OCI-LY1 (cell line): ENCODE measurements around the gene TCF7.

Experiments used
- H2AFZ ChIP-seq: fragments of 200-600 bp; sonication (generic), shearing (Covaris generic); 2 replicates; pipeline ENCODE4 v1.6.0; 2014; ENCODE audit warnings: antibody characterized with exemption, mild to moderate bottlenecking, low read length
- H3F3A ChIP-seq: fragments of 200-600 bp; sonication (generic), shearing (Covaris generic); 2 replicates; pipeline ENCODE4 v1.6.0; 2014; ENCODE audit warnings: mild to moderate bottlenecking, antibody characterized with exemption, low read length, moderate library complexity; ENCODE audit not compliant: insufficient read depth
- H3K27ac ChIP-seq: fragments of 200-600 bp; sonication (generic); 2 replicates; pipeline ENCODE4 v1.5.1; 2014; ENCODE audit warnings: low read length, mixed run types, mild to moderate bottlenecking, low read depth; ENCODE audit not compliant: poor library complexity, severe bottlenecking
- H3K27me3 ChIP-seq: fragments of 200-600 bp; sonication (generic); 2 replicates; pipeline ENCODE4 v1.6.0; 2014; ENCODE audit warnings: antibody characterized with exemption, mild to moderate bottlenecking, low read length, moderate library complexity; ENCODE audit not compliant: insufficient read depth
- H3K36me3 ChIP-seq: fragments of 200-600 bp; sonication (generic); 2 replicates; pipeline ENCODE4 v1.6.1; 2014; ENCODE audit warnings: mild to moderate bottlenecking, antibody characterized with exemption, low read length, moderate library complexity, mixed read lengths; ENCODE audit not compliant: insufficient read depth
- H3K4me1 ChIP-seq: fragments of 200-600 bp; sonication (generic); 2 replicates; pipeline ENCODE4 v1.5.1; 2014; ENCODE audit warnings: mild to moderate bottlenecking, low read length, moderate library complexity; ENCODE audit not compliant: insufficient read depth, severe bottlenecking
- H3K4me2 ChIP-seq: fragments of 200-600 bp; sonication (generic), shearing (Covaris generic); 2 replicates; pipeline ENCODE4 v1.6.1; 2014; ENCODE audit warnings: low read length
- H3K4me3 ChIP-seq: fragments of 200-600 bp; sonication (generic); 2 replicates; pipeline ENCODE4 v1.5.1; 2014; ENCODE audit warnings: low read length, low read depth, mild to moderate bottlenecking, mixed read lengths; ENCODE audit not compliant: poor library complexity, severe bottlenecking
- H3K79me2 ChIP-seq: fragments of 200-600 bp; shearing (Covaris generic); 2 replicates; pipeline ENCODE4 v1.6.1; 2016; ENCODE audit warnings: mixed run types, low read length, mixed read lengths; ENCODE audit not compliant: insufficient read depth
- H3K9ac ChIP-seq: fragments of 200-600 bp; sonication (generic), shearing (Covaris generic); 2 replicates; pipeline ENCODE4 v1.6.1; 2014; ENCODE audit warnings: mild to moderate bottlenecking, low read length, mixed read lengths
- H3K9me2 ChIP-seq: fragments of 200-600 bp; sonication (generic), shearing (Covaris generic); 2 replicates; pipeline ENCODE4 v1.6.1; 2014; ENCODE audit warnings: low read depth, mild to moderate bottlenecking, low read length, mixed read lengths
- H3K9me3 ChIP-seq: fragments of 200-600 bp; shearing (Covaris generic); 2 replicates; pipeline ENCODE4 v1.6.1; 2014; ENCODE audit warnings: low read length, mixed read lengths
- H4K20me1 ChIP-seq: fragments of 200-600 bp; sonication (generic), shearing (Covaris generic); 2 replicates; pipeline ENCODE4 v1.6.0; 2016; ENCODE audit warnings: mild to moderate bottlenecking, low read length; ENCODE audit not compliant: insufficient read depth
- CTCF ChIP-seq: fragments of 200-600 bp; sonication (generic), shearing (Covaris generic); IDR thresholded peaks from 2 replicates; pipeline ENCODE4 v1.5.1; 2017; ENCODE audit warnings: mild to moderate bottlenecking, antibody characterized with exemption, low read length, moderate library complexity, mixed read lengths
- EZH2 ChIP-seq: fragments of 200-600 bp; sonication (generic), shearing (Covaris generic); IDR thresholded peaks from 2 replicates; pipeline ENCODE4 v1.8.0; 2017; ENCODE audit warnings: borderline replicate concordance, mixed run types, mild to moderate bottlenecking, antibody characterized with exemption, low read length, moderate library complexity, mixed read lengths

TCF7 gene

GRCh38 chr5:134113902-134114875 lies at the start of gene TCF7:
Gene TCF7 (plus strand): TSS chr5:134114681. CDS start chr5:134114907, 226 bp downstream.
- Histone ChIP-seq H4K20me1 (no peaks in the 10 kb centered on the region), H2AFZ (no peak within 1 kb of the TSS), H3K9me3 (no peaks in the 10 kb centered on the region), H3K36me3 (no peaks in the 10 kb centered on the region), H3K79me2 (no peaks in the 10 kb centered on the region), H3K4me1 (peaks cover 6% of the 10 kb centered on the region), H3K9ac (peak within 1 kb of the TSS; percentile 53), H3K9me2 (no peaks in the 10 kb centered on the region), H3F3A (no peaks in the 10 kb centered on the region), H3K27me3 (no peaks in the 10 kb centered on the region), H3K4me3 (peak within 1 kb of the TSS; percentile 66), H3K4me2 (peak within 1 kb of the TSS; percentile 92), H3K27ac (no peak within 1 kb of the TSS)
- TF ChIP-seq CTCF (no peak), EZH2 (no peak)

GRCh38 chr5:134069553-134069952 lies 44.9 kb upstream of the TCF7 start:
- TF ChIP-seq CTCF (no peak), EZH2 (no peak)
- no peak overlapping the region for H3K27ac ChIP-seq
- no peaks in the 10 kb centered on the region for H4K20me1 ChIP-seq
- H3K79me2 ChIP-seq: no peaks in the 10 kb centered on the region
- no peaks in the 10 kb centered on the region for H3K4me1 ChIP-seq
- H3K36me3 ChIP-seq: no peaks in the 10 kb centered on the region
- H3K9me2 ChIP-seq: no peaks in the 10 kb centered on the region
- no peak overlapping the region for H3K9ac ChIP-seq
- H3F3A ChIP-seq: no peaks in the 10 kb centered on the region
- no peak overlapping the region for H3K4me2 ChIP-seq
- H3K9me3 ChIP-seq: no peaks in the 10 kb centered on the region
- no peak overlapping the region for H3K4me3 ChIP-seq
- H3K27me3 ChIP-seq: 0 out of 2 replicates have a peak, but pooled peaks cover 11% of the 10 kb centered on the region
- no peak overlapping the region for H2AFZ ChIP-seq

GRCh38 chr5:134070725-134071613 lies 43.5 kb upstream of the TCF7 start:
- no peak overlapping the region for H3K27ac ChIP-seq
- no peaks in the 10 kb centered on the region for H3K79me2 ChIP-seq
- no peaks in the 10 kb centered on the region for H4K20me1 ChIP-seq
- H3K4me1 ChIP-seq: no peaks in the 10 kb centered on the region
- H3F3A ChIP-seq: no peaks in the 10 kb centered on the region
- H3K27me3 ChIP-seq: peaks cover 11% of the 10 kb centered on the region; the same call in 1 of the 2 replicates
- no peaks in the 10 kb centered on the region for H3K36me3 ChIP-seq
- H2AFZ ChIP-seq: no peak overlapping the region
- H3K9me2 ChIP-seq: no peaks in the 10 kb centered on the region
- H3K9ac ChIP-seq: no peak overlapping the region
- no peak for TF ChIP-seq CTCF
- TF ChIP-seq EZH2: no peak
- no peak overlapping the region for H3K4me2 ChIP-seq
- H3K9me3 ChIP-seq: no peaks in the 10 kb centered on the region
- no peak overlapping the region for H3K4me3 ChIP-seq
